Breast epithelium (tissue), 4 donors: ENCODE results near the gene INPP4A. TPM values are rescaled to one million over a fixed set of nuclear protein-coding genes. Genes with fewer than 3 reads are reported as not detected.

Experiments used
- DNase-seq, 2 donors: peaks; one replicate each; pipeline ENCODE4 v3.0.0-alpha.2; 2019; ENCODE audit warnings: low spot score in 2 of 2
- H3K27ac ChIP-seq, 2 donors: fragments of 200-600 bp; sonication (generic) in 1 of 2; one replicate each; pipeline ENCODE4 v1.5.1; 2016 to 2019; ENCODE audit warnings: mild to moderate bottlenecking in 1 of 2
- H3K27me3 ChIP-seq, 2 donors: fragments of 200-600 bp; sonication (generic) in 1 of 2; one replicate each; pipeline versions ENCODE4 v1.5.1 to v1.6.0; 2017 to 2019; ENCODE audit warnings: control low read depth in 1 of 2, mild to moderate bottlenecking in 1 of 2
- H3K36me3 ChIP-seq: fragments of 200-600 bp; one replicate; pipeline ENCODE4 v1.5.1; 2019
- H3K4me1 ChIP-seq, 2 donors: fragments of 200-600 bp; sonication (generic); one replicate each; pipeline ENCODE4 v1.5.1; 2016 to 2019; ENCODE audit warnings: control low read depth in 1 of 2
- H3K4me3 ChIP-seq, 3 donors: fragments of 200-600 bp; sonication (generic); 1 replicate in 2 of 3; 2 replicates in 1 of 3; pipeline ENCODE4 v1.5.1; 2016 to 2019; ENCODE audit warnings: mild to moderate bottlenecking in 3 of 3, moderate library complexity in 2 of 3
- H3K9me3 ChIP-seq, 2 donors: fragments of 200-600 bp; sonication (generic) in 1 of 2; one replicate each; pipeline ENCODE4 v1.5.1; 2016 to 2019; ENCODE audit warnings: control low read depth in 1 of 2
- POLR2A ChIP-seq: fragments of 450-650 bp; IDR thresholded peaks from one replicate; pipeline ENCODE4 v1.6.1; 2016; ENCODE audit warnings: antibody characterized with exemption, mild to moderate bottlenecking, moderate library complexity
- POLR2AphosphoS5 ChIP-seq, 3 donors: sonication (generic); formaldehyde crosslinking; IDR thresholded peaks; one replicate each; pipeline ENCODE4 v1.6.1; 2017; ENCODE audit warnings: antibody characterized with exemption in 3 of 3
- intact Hi-C: fragments of 100-400 bp; cut with DNase I; formaldehyde crosslinking; loops from one replicate; pipeline ENCODE4 v1.15.1; 2023; ENCODE audit warnings: low total_unique reads
- total RNA-seq, 3 donors: library from RNA; depleted of rRNA; stranded (reverse); fragments of >200 nt; gene quantifications; one replicate each; pipeline ENCODE4 v1.1.0, GENCODE V29; 2016
- TF ChIP-seq, protein P1 (sequence below), 3 donors: fragments of 450-650 bp; IDR thresholded peaks; one replicate each; pipeline ENCODE4 v1.5.1; 2016 to 2017; ENCODE audit warnings: antibody characterized with exemption in 3 of 3, mild to moderate bottlenecking in 3 of 3, moderate library complexity in 3 of 3

INPP4A gene
- total RNA-seq, 3 donors from 2014 or later = 22.6 to 35.4 (median 25.8) TPM

DNA sequence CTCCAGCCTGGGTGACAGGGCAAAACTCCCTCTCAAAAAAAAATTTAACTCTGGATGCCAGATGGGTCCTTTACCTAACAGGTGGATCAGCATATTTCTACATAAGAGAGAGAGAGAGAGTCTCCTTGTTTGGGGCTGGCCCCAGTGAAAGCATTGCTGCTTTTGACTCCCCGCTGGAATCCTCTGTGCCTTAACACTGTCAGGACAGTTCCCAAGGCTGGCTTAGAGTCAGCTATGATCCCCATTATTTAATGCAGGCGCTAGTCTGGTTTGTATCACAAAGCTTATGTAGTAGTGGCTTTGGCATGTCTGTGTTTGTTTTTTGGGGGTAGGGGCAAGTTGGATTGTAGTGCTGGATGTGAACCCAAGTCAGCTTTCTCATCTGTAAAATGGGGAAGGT lies 9.4 kb downstream of the INPP4A start:
- H3K4me1 ChIP-seq = no peaks in the 10 kb centered on the region
- no peak overlapping the region for H3K4me3 ChIP-seq
- intact Hi-C loops = no loop called here
- no peaks in the 10 kb centered on the region for H3K27me3 ChIP-seq
- no peaks in the 10 kb centered on the region for H3K36me3 ChIP-seq
- no peak for DNase-seq
- no peak overlapping the region for H3K27ac ChIP-seq
- no peak for TF ChIP-seq POLR2AphosphoS5 (IDR thresholded peaks at IDR 0.05)
- TF ChIP-seq POLR2A = no peak
- TF ChIP-seq, protein P1, sequence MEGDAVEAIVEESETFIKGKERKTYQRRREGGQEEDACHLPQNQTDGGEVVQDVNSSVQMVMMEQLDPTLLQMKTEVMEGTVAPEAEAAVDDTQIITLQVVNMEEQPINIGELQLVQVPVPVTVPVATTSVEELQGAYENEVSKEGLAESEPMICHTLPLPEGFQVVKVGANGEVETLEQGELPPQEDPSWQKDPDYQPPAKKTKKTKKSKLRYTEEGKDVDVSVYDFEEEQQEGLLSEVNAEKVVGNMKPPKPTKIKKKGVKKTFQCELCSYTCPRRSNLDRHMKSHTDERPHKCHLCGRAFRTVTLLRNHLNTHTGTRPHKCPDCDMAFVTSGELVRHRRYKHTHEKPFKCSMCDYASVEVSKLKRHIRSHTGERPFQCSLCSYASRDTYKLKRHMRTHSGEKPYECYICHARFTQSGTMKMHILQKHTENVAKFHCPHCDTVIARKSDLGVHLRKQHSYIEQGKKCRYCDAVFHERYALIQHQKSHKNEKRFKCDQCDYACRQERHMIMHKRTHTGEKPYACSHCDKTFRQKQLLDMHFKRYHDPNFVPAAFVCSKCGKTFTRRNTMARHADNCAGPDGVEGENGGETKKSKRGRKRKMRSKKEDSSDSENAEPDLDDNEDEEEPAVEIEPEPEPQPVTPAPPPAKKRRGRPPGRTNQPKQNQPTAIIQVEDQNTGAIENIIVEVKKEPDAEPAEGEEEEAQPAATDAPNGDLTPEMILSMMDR (IDR thresholded peaks at IDR 0.05) = no peak
- H3K9me3 ChIP-seq = no peaks in the 10 kb centered on the region

DNA sequence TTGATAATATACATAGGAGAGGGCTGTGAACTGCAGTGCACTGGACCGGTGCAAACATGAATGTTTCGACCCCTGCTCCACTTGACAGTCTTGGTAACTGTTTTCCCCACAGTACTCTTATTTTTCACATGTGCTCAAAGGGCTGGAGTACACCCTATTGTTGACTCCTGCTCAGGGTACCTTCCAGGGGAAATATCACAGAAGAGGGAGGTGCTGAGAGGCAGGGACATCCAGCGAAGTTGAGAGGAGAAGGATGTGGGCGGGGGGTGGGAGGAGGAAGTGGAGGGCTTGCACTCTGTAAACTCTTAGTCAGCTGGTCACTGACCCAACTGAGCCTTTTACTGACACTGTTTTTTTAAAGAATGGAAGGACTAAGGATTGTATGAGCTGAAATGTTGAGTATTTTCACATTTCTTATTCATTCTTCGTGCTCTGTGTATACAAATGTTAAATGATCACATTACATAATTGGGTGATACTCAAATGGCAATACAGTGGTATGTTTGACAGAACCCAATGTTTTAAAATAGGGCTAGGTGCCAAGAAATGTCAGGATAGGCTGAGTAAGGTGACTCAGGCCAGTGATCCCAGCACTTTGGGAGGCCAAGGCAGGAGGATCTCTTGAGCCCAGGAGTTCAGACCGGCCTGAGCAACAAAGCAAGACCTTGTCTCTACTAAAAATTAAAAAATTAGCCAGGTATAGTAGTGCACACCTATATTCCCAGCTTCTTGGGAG lies 10.0 kb downstream of the INPP4A start:
- intact Hi-C loops = no loop called here
- Histone ChIP-seq H3K4me3 (no peak overlapping the region), H3K4me1 (no peaks in the 10 kb centered on the region), H3K9me3 (no peaks in the 10 kb centered on the region), H3K27me3 (no peaks in the 10 kb centered on the region), H3K36me3 (no peaks in the 10 kb centered on the region), H3K27ac (peak overlapping the region in 1 of 2 donors; percentile 33)
- no peak for DNase-seq
- TF ChIP-seq, protein P1 (IDR thresholded peaks at IDR 0.05) = no peak
- TF ChIP-seq POLR2A = no peak
- no peak for TF ChIP-seq POLR2AphosphoS5 (IDR thresholded peaks at IDR 0.05)

DNA sequence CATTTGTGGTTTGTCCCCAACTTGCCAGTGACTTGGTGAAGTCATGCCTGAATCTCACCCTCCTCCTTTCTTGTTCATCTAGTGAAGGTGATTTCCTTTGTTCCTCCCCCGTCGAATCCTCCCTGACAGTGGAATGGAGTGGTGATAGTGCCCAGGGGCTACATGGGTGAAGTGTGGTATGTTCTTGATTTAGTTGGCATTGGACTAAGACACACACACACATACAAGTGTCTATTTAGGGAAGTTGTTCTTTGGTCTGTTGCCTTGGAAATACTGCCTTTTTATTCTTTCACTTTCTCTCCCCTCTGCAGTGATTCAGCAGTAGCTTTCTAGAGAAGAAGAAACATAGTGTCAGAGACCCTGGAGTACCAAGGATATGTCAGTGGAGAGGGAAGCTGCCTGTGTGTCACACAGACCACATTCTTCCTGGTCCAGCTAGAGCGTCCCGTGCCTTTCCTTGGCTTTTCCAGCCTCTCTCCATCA lies 10.9 kb downstream of the INPP4A start:
- DNase-seq = no peak
- no peaks in the 10 kb centered on the region for H3K4me1 ChIP-seq
- intact Hi-C loops = no loop called here
- peak overlapping the region in 1 of 2 donors; percentile 33 for H3K27ac ChIP-seq
- no peaks in the 10 kb centered on the region for H3K27me3 ChIP-seq
- H3K9me3 ChIP-seq = no peaks in the 10 kb centered on the region
- H3K4me3 ChIP-seq = no peak overlapping the region
- TF ChIP-seq, protein P1 (IDR thresholded peaks at IDR 0.05) = no peak
- TF ChIP-seq POLR2AphosphoS5 (IDR thresholded peaks at IDR 0.05) (no peak), POLR2A (no peak)
- H3K36me3 ChIP-seq = no peaks in the 10 kb centered on the region

DNA sequence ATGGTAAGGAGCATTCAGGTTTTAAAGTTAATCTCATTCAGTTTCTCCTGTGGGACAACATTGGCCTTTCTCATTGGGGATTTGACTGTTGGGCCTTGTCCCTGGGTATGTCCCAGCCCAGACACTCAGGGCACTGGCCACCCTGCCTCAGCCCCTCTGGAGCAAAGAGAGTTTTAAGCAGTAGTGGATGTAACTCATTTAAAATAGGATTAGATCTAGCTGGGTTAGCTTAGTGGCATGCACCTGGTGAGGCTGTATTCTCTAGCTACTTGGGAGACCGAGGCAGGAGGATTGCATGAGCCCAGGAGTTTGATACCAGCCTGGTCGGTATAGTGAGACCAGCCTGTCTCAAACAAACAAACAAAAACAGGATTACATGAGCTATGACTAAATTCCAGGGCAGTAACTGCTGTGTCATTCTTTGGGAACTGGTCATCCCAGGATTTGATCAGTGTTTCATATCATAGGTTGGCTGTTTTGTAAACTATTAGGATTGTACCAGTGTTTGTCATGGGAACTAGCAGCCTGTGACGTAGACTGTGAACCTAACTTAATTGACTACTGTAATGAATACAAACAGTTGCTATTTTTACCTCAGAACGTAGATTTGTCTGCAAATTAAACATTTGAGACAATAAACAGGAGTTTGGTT lies 12.5 kb downstream of the INPP4A start:
- no peaks in the 10 kb centered on the region for H3K4me1 ChIP-seq
- no peak overlapping the region for H3K4me3 ChIP-seq
- DNase-seq = no peak
- H3K36me3 ChIP-seq = no peaks in the 10 kb centered on the region
- H3K27me3 ChIP-seq = no peaks in the 10 kb centered on the region
- intact Hi-C loops = no loop called here
- no peaks in the 10 kb centered on the region for H3K9me3 ChIP-seq
- TF ChIP-seq POLR2AphosphoS5 (IDR thresholded peaks at IDR 0.05) (no peak), POLR2A (no peak)
- TF ChIP-seq, protein P1 (IDR thresholded peaks at IDR 0.05) = no peak
- H3K27ac ChIP-seq = no peak overlapping the region

DNA sequence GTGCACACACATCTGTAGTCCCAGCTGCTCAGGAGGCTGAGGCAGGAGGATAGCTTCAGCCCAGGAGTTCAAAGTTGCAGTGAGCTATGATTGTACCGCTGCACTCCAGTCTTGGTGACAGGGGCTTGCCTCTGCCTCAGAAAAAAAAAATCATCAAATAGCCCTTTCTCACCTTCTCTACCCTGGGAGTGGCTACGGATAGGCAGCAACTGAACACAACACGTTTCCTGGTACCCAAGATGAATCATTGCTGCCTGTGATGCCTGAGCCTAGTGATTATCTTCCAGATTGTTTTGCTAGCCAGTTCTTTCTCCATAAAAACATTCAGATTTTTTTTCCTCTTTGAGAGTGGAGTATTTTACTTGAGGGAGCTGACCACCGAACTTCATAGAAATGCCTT lies 13.5 kb downstream of the INPP4A start:
- H3K9me3 ChIP-seq = no peaks in the 10 kb centered on the region
- H3K36me3 ChIP-seq = no peaks in the 10 kb centered on the region
- no peak for DNase-seq
- no peaks in the 10 kb centered on the region for H3K4me1 ChIP-seq
- intact Hi-C loops = no loop called here
- H3K4me3 ChIP-seq = no peak overlapping the region
- no peak for TF ChIP-seq POLR2AphosphoS5 (IDR thresholded peaks at IDR 0.05)
- no peak for TF ChIP-seq POLR2A
- TF ChIP-seq, protein P1 (IDR thresholded peaks at IDR 0.05) = no peak
- no peaks in the 10 kb centered on the region for H3K27me3 ChIP-seq
- H3K27ac ChIP-seq = no peak overlapping the region
